Astrocyte (in vitro differentiated cells and primary cell): Measurements from ENCODE around the gene SBNO2. TPM values are rescaled to one million over a fixed set of nuclear protein-coding genes. Genes with fewer than 3 reads are reported as not detected.

Experiments used
- total RNA-seq: library from RNA; stranded (reverse); gene quantifications from 2 replicates; pipeline ENCODE4 v1.2.1, GENCODE V29; 2021

SBNO2 gene
- total RNA-seq, 1 donor from 2014 or later: 39.3 TPM

Other genes starting within 250 kb of the SBNO2 start
- gene ARID3A, start 248.2 kb downstream of the SBNO2 start, total RNA-seq: 100 and 106 TPM in 2 replicates
- gene WDR18, start 189.9 kb downstream of the SBNO2 start, total RNA-seq: 60.0 and 68.9 TPM in 2 replicates
- gene GRIN3B, start 173.8 kb downstream of the SBNO2 start, total RNA-seq: 2.5 and 2.7 TPM in 2 replicates
- 155 and 173 TPM in 2 replicates for gene TMEM259, start 153.1 kb downstream of the SBNO2 start, total RNA-seq
- not detected in 2 replicates for gene RNU6-2, start 152.7 kb downstream of the SBNO2 start, total RNA-seq
- gene CNN2, start 147.7 kb downstream of the SBNO2 start, total RNA-seq: 781 and 819 TPM in 2 replicates
- 14.3 and 18.4 TPM in 2 replicates for gene ABCA7, start 134.2 kb downstream of the SBNO2 start, total RNA-seq
- 2.7 and 3.0 TPM in 2 replicates for gene ARHGAP45, start 107.1 kb downstream of the SBNO2 start, total RNA-seq
- gene POLR2E, start 78.9 kb downstream of the SBNO2 start, total RNA-seq: 180 and 207 TPM in 2 replicates
- 294 and 325 TPM in 2 replicates for gene GPX4, start 70.3 kb downstream of the SBNO2 start, total RNA-seq
- 61.6 and 67.9 TPM in 2 replicates for gene STK11, start 31.5 kb upstream of the SBNO2 start, total RNA-seq
- gene CBARP, start 63.7 kb upstream of the SBNO2 start, total RNA-seq: 18.8 and 19.8 TPM in 2 replicates
- gene ATP5F1D, start 67.5 kb upstream of the SBNO2 start, total RNA-seq: 154 and 170 TPM in 2 replicates
- gene MIDN, start 74.3 kb upstream of the SBNO2 start, total RNA-seq: 119 and 141 TPM in 2 replicates
- 184 and 215 TPM in 2 replicates for gene CIRBP, start 95.1 kb upstream of the SBNO2 start, total RNA-seq
- gene FAM174C, start 101.3 kb upstream of the SBNO2 start, total RNA-seq: 50.5 and 50.8 TPM in 2 replicates
- gene EFNA2, start 111.6 kb upstream of the SBNO2 start, total RNA-seq: 7.0 and 8.4 TPM in 2 replicates
- gene NDUFS7, start 209.6 kb upstream of the SBNO2 start, total RNA-seq: 64.0 and 67.3 TPM in 2 replicates
- 34.1 and 35.9 TPM in 2 replicates for gene GAMT, start 227.3 kb upstream of the SBNO2 start, total RNA-seq
- gene DAZAP1, start 233.3 kb upstream of the SBNO2 start, total RNA-seq: 94.7 and 108 TPM in 2 replicates